H1 (cell line): ENCODE data around the gene DZIP1L. TPM values are rescaled to one million over a fixed set of nuclear protein-coding genes. Genes with fewer than 3 reads are reported as not detected.
A peak's percentile ranks its signal among the peaks of the same experiment; 100 is the strongest.

Experiments used
- CTCF ChIA-PET: fragments of 300-600 bp; sonication (Branson Sonifier 250); formaldehyde crosslinking; loops from one replicate; lab custom pipeline; 2021; ENCODE audit not compliant: partially characterized antibody; lab: Charles Lee
- POLR2A ChIA-PET: fragments of 300-600 bp; sonication (Branson Sonifier 250); formaldehyde crosslinking; loops from one replicate; lab custom pipeline; 2021; ENCODE audit warnings: inconsistent platforms; ENCODE audit not compliant: partially characterized antibody; lab: Charles Lee
- DNase-seq, 2 experiments: peaks; one replicate each; pipeline versions ENCODE4 v3.0.0 to v3.0.0-alpha.2; 2010 to 2022; ENCODE audit warnings: low spot score in 2 of 2, low read depth in 1 of 2, mixed read lengths in 1 of 2
- FAIRE-seq: peaks from 2 replicates; lab custom pipeline; 2011; peaks lifted over from hg19 to GRCh38; lab: Jason Lieb, UNC
- H2AFZ ChIP-seq: 2 replicates; pipeline ENCODE4 v1.8.1; 2012; ENCODE audit warnings: low read length, inconsistent platforms
- H2AK5ac ChIP-seq: 2 replicates; pipeline ENCODE4 v1.6.1; 2013; ENCODE audit warnings: low read depth, low read length
- H2BK120ac ChIP-seq: replicated peaks from 2 replicates; pipeline ENCODE3; 2013; ENCODE audit warnings: low read depth, low read length, inconsistent platforms
- H2BK12ac ChIP-seq: 2 replicates; pipeline ENCODE4 v1.6.1; 2013; ENCODE audit warnings: low read depth, low read length
- H2BK15ac ChIP-seq: 2 replicates; pipeline ENCODE4 v1.6.1; 2013; ENCODE audit warnings: low read length
- H2BK20ac ChIP-seq: 2 replicates; pipeline ENCODE4 v1.6.1; 2013; ENCODE audit warnings: low read length
- H2BK5ac ChIP-seq: 2 replicates; pipeline ENCODE4 v1.6.1; 2013; ENCODE audit warnings: low read depth, low read length
- H3K14ac ChIP-seq: 2 replicates; pipeline ENCODE4 v1.6.1; 2013; ENCODE audit warnings: inconsistent platforms; ENCODE audit not compliant: insufficient read length
- H3K18ac ChIP-seq: 2 replicates; pipeline ENCODE4 v1.6.1; 2013; ENCODE audit warnings: low read length; ENCODE audit errors: extremely low read depth
- H3K23ac ChIP-seq: 2 replicates; pipeline ENCODE4 v1.6.1; 2013; ENCODE audit warnings: inconsistent platforms; ENCODE audit not compliant: insufficient read length
- H3K23me2 ChIP-seq: 2 replicates; pipeline ENCODE4 v1.6.1; 2013; ENCODE audit warnings: low read depth, low read length
- H3K27ac ChIP-seq: 2 replicates; pipeline ENCODE4 v1.6.1; 2011; ENCODE audit warnings: low read depth, low read length, inconsistent platforms
- H3K27me3 ChIP-seq, 4 experiments: replicated peaks in 1 of 4; 1 replicate in 1 of 4; 2 replicates in 3 of 4; pipeline versions ENCODE4 v1.6.1 to v1.8.1; 2011 to 2013; ENCODE audit warnings: low read length in 3 of 4, mild to moderate bottlenecking in 3 of 4, inconsistent platforms in 2 of 4, mixed read lengths in 2 of 4, moderate library complexity in 1 of 4; ENCODE audit not compliant: control insufficient read depth in 3 of 4, insufficient read depth in 3 of 4; ENCODE audit errors: extremely low read depth in 1 of 4
- H3K36me3 ChIP-seq, 4 experiments: 2 replicates each; pipeline versions ENCODE4 v1.6.1 to v1.8.1; 2011 to 2013; ENCODE audit warnings: mild to moderate bottlenecking in 4 of 4, low read length in 3 of 4, moderate library complexity in 2 of 4, control low read depth in 1 of 4, inconsistent platforms in 1 of 4; ENCODE audit not compliant: insufficient read depth in 4 of 4, control insufficient read depth in 2 of 4
- H3K4ac ChIP-seq: replicated peaks from 2 replicates; pipeline ENCODE3; 2013; ENCODE audit warnings: low read length, low read depth, mixed read lengths, inconsistent platforms; ENCODE audit not compliant: insufficient read length
- H3K4me1 ChIP-seq, 4 experiments: replicated peaks in 1 of 4; 1 replicate in 1 of 4; 2 replicates in 3 of 4; pipeline versions ENCODE4 v1.6.1 to v1.8.1; 2011 to 2013; ENCODE audit warnings: low read length in 3 of 4, inconsistent platforms in 2 of 4, mixed read lengths in 1 of 4; ENCODE audit not compliant: insufficient read depth in 4 of 4, control insufficient read depth in 3 of 4
- H3K4me2 ChIP-seq, 2 experiments: 2 replicates each; pipeline versions ENCODE4 v1.6.1 to v1.8.1; 2011 to 2013; ENCODE audit warnings: low read depth in 2 of 2, low read length in 2 of 2, control low read depth in 1 of 2, inconsistent platforms in 1 of 2, mild to moderate bottlenecking in 1 of 2; ENCODE audit not compliant: insufficient read depth in 1 of 2
- H3K4me3 ChIP-seq, 4 experiments: fragments of 200-600, 300-600 bp in 1 of 4; sonication (generic), shearing (Covaris generic), sonication (Bioruptor Twin) in 1 of 4; 2 replicates each; pipeline versions ENCODE4 v1.5.1 to v1.8.1; 2011 to 2016; ENCODE audit warnings: low read length in 4 of 4, low read depth in 3 of 4, control low read depth in 2 of 4, inconsistent platforms in 2 of 4, mild to moderate bottlenecking in 2 of 4, mixed read lengths in 1 of 4, moderate library complexity in 1 of 4; ENCODE audit not compliant: insufficient read depth in 2 of 4; ENCODE audit errors: extremely low read depth in 1 of 4
- H3K56ac ChIP-seq: replicated peaks from 2 replicates; pipeline ENCODE3; 2013; ENCODE audit warnings: low read depth, mild to moderate bottlenecking, mixed read lengths, low read length, inconsistent platforms; ENCODE audit not compliant: insufficient read length
- H3K79me1 ChIP-seq: 2 replicates; pipeline ENCODE4 v1.6.1; 2013; ENCODE audit warnings: low read depth, low read length, control low read depth
- H3K79me2 ChIP-seq, 2 experiments: 2 replicates each; pipeline versions ENCODE4 v1.6.1 to v1.8.1; 2012 to 2013; ENCODE audit warnings: low read length in 2 of 2, mild to moderate bottlenecking in 2 of 2, inconsistent platforms in 1 of 2; ENCODE audit not compliant: insufficient read depth in 2 of 2, control insufficient read depth in 1 of 2
- H3K9ac ChIP-seq, 4 experiments: replicated peaks in 1 of 4; 1 replicate in 1 of 4; 2 replicates in 3 of 4; pipeline versions ENCODE4 v1.6.1 to v1.8.1; 2011 to 2013; ENCODE audit warnings: low read depth in 3 of 4, low read length in 3 of 4, control low read depth in 2 of 4, mild to moderate bottlenecking in 2 of 4, moderate library complexity in 2 of 4, inconsistent platforms in 1 of 4; ENCODE audit errors: extremely low read depth in 1 of 4
- H3K9me3 ChIP-seq, 2 experiments: 2 replicates each; pipeline versions ENCODE4 v1.6.1 to v1.8.1; 2012 to 2013; ENCODE audit warnings: mild to moderate bottlenecking in 2 of 2, moderate library complexity in 2 of 2, control low read depth in 1 of 2, inconsistent platforms in 1 of 2, low read depth in 1 of 2, low read length in 1 of 2, mixed read lengths in 1 of 2; ENCODE audit not compliant: insufficient read depth in 2 of 2
- H4K20me1 ChIP-seq, 2 experiments: replicated peaks in 1 of 2; 2 replicates each; pipeline versions ENCODE3 to v1.8.1; 2011 to 2013; ENCODE audit warnings: inconsistent platforms in 2 of 2, low read length in 2 of 2, mild to moderate bottlenecking in 1 of 2; ENCODE audit not compliant: insufficient read depth in 2 of 2, control insufficient read depth in 1 of 2
- H4K5ac ChIP-seq: 2 replicates; pipeline ENCODE4 v1.6.1; 2013; ENCODE audit warnings: low read length, low read depth, mixed read lengths, inconsistent platforms; ENCODE audit not compliant: insufficient read length
- H4K8ac ChIP-seq: 2 replicates; pipeline ENCODE4 v1.8.0; 2013; ENCODE audit warnings: mild to moderate bottlenecking, moderate library complexity, low read length, inconsistent platforms; ENCODE audit not compliant: insufficient read depth; ENCODE audit errors: extremely low read depth
- H4K91ac ChIP-seq: replicated peaks from 2 replicates; pipeline ENCODE3; 2013; ENCODE audit warnings: low read length, mixed read lengths, inconsistent platforms; ENCODE audit not compliant: insufficient read length
- BACH1 ChIP-seq: IDR thresholded peaks from 2 replicates; pipeline ENCODE4 v1.6.1; 2012; ENCODE audit warnings: low read length, improper control_type of control experiment
- BCL11A ChIP-seq, 2 experiments: IDR thresholded peaks; one replicate each; pipeline ENCODE4 v1.6.1; 2011; ENCODE audit warnings: low read depth in 2 of 2, low read length in 2 of 2, mild to moderate bottlenecking in 2 of 2
- CBX8 ChIP-seq: fragments of 300-800, 300-1000 bp; sonication (generic); IDR thresholded peaks from 2 replicates; pipeline ENCODE4 v1.7.1; 2016; ENCODE audit warnings: low read depth, low read length, borderline replicate concordance
- CEBPB ChIP-seq: IDR thresholded peaks from 2 replicates; pipeline ENCODE4 v1.6.1; 2012; ENCODE audit warnings: low read depth, low read length
- CHD2 ChIP-seq: IDR thresholded peaks from 2 replicates; pipeline ENCODE4 v1.6.1; 2012; ENCODE audit warnings: low read length, improper control_type of control experiment
- KDM4A ChIP-seq: IDR thresholded peaks from one replicate; pipeline ENCODE4 v1.7.1; 2012; ENCODE audit warnings: low read depth, mild to moderate bottlenecking, moderate library complexity, low read length, inconsistent platforms; ENCODE audit not compliant: severe bottlenecking
- KDM5A ChIP-seq: fragments of 200-600 bp; IDR thresholded peaks from 2 replicates; pipeline ENCODE4 v1.7.1; 2012; ENCODE audit warnings: mild to moderate bottlenecking, low read length, inconsistent platforms, mixed read lengths
- RFX5 ChIP-seq: IDR thresholded peaks from 2 replicates; pipeline ENCODE4 v1.6.1; 2011; ENCODE audit warnings: low read depth, low read length, improper control_type of control experiment, borderline replicate concordance
- SIRT6 ChIP-seq: IDR thresholded peaks from one replicate; pipeline ENCODE4 v1.7.1; 2012; ENCODE audit warnings: low read length, inconsistent platforms
- WGBS, 2 experiments: shearing (Covaris generic) in 1 of 2; methylation state at CpG; one replicate each; pipeline versions ENCODE4 v1.1.6 to v1.1.7; 2013 to 2015; ENCODE audit warnings: low lambda C conversion rate in 2 of 2, mixed read lengths in 2 of 2, inconsistent platforms in 1 of 2, low coverage in 1 of 2, missing lambda C conversion rate in 1 of 2; ENCODE audit not compliant: insufficient replicate concordance in 2 of 2, insufficient coverage in 1 of 2, insufficient read length in 1 of 2; ENCODE audit errors: extremely low coverage in 1 of 2, missing lambda C conversion rate in 1 of 2; 5-methylcytosine and 5-hydroxymethylcytosine counted together
- long read RNA-seq, 2 experiments: library from RNA in 1 of 2; library from capped mRNA in 1 of 2; stranded (forward); transcript quantifications; one replicate each; pipeline ENCODE4 v2.0.0, GENCODE V29; 2021; ENCODE audit warnings: inconsistent platforms in 1 of 2
- polyA minus RNA-seq, 3 experiments: library from RNA; depleted of rRNA, polyadenylated mRNA; stranded (reverse); fragments of >200 nt; gene quantifications; 1 replicate in 2 of 3; 2 replicates in 1 of 3; pipeline ENCODE4 v1.2.3, GENCODE V29; 2011
- polyA plus RNA-seq, 7 experiments: library from polyadenylated mRNA; depleted of rRNA in 3 of 7; stranded (reverse) in 5 of 7; unstranded in 2 of 7; fragments of >200 nt in 5 of 7; fragments of 200-250 nt in 2 of 7; gene quantifications; 1 replicate in 5 of 7; 2 replicates in 1 of 7; 4 replicates in 1 of 7; pipeline versions ENCODE4 v1.2.1 to v1.2.3, GENCODE V29; 2011 to 2013; ENCODE audit warnings: missing spikeins in 2 of 7, mixed read lengths in 2 of 7
- total RNA-seq: library from RNA; stranded (reverse); fragmentation: NEBNext Ultra II Directional; extraction: Animal tissue kit (Norgen Biotek cat#: 25700); gene quantifications from 2 replicates; pipeline ENCODE4 v1.2.1, GENCODE V29; 2021

Gene DZIP1L
- total RNA-seq (6.9 and 8.3 TPM in 2 replicates), polyA plus RNA-seq (2011; rRNA removed) (6.5 and 9.0 TPM in 2 replicates), polyA minus RNA-seq (2011; rRNA and poly(A)+ RNA removed) (10.0 and 17.4 TPM in 2 replicates)
- 8.3 TPM for polyA plus RNA-seq (2011; cell fraction: cytosol; rRNA removed)
- polyA plus RNA-seq (2011; cell fraction: nucleus; rRNA removed): 34.7 TPM
- polyA plus RNA-seq (2012, experiment 1 of 2): 5.7 to 6.5 TPM (median 6.2 TPM) in 4 replicates
- polyA plus RNA-seq (2012, experiment 2 of 2): 2.5 TPM
- polyA plus RNA-seq (2013, experiment 1 of 2): 5.4 TPM
- 3.9 TPM for polyA plus RNA-seq (2013, experiment 2 of 2)
- polyA minus RNA-seq (2011; cell fraction: cytosol; rRNA and poly(A)+ RNA removed): 11.2 TPM
- polyA minus RNA-seq (2011; cell fraction: nucleus; rRNA and poly(A)+ RNA removed): 40.5 TPM
- long read RNA-seq, experiment 1: 0 reads
- long read RNA-seq, experiment 2, partial matches to known transcripts: 0 of 1 reads
- long read RNA-seq, experiment 2, other reads (novel, unspliced or antisense): 1 of 1 reads

GRCh38 chr3:138114988-138115971 lies at the start of gene DZIP1L:
TSS of gene DZIP1L (minus strand) at chr3:138115608. CDS start at chr3:138103971, 11,637 bp downstream.
- ChIA-PET CTCF (interaction anchor here (0.6 to 8.2 kb wide), 15 partner anchors 9 to 221 kb away, joined by 3 to 232 read pairs (median 4); no protein-coding TSS in a partner anchor), POLR2A (interaction anchor here (0.7 to 2.5 kb wide), 11 partner anchors 10 to 73 kb away, joined by 3 to 11 read pairs (median 3); partner anchors contain the start of gene A4GNT)
- Histone ChIP-seq H3K18ac (peak within 1 kb of the TSS; percentile 85), H3K9me3 (no peaks in the 10 kb centered on the region), H4K20me1 (peaks cover 0 to 1% of the 10 kb centered on the region in 2 experiments), H2AFZ (peak within 1 kb of the TSS; percentile 70), H2BK120ac (peak within 1 kb of the TSS; percentile 24), H3K4ac (peak within 1 kb of the TSS; percentile 87), H3K36me3 (no peaks in the 10 kb centered on the region), H2AK5ac (no peak within 1 kb of the TSS), H4K91ac (peak within 1 kb of the TSS; percentile 91), H3K4me1 (peaks cover 2 to 13% (median 8%) of the 10 kb centered on the region in 4 experiments; a peak in 6 of 7 replicates), H3K79me2 (peaks cover 0 to 8% of the 10 kb centered on the region in 2 experiments; a peak in 2 of 4 replicates), H3K27ac (peak within 1 kb of the TSS; percentile 34; the same call in 1 of the 2 replicates), H4K8ac (peak within 1 kb of the TSS; percentile 96), H3K9ac (peak within 1 kb of the TSS; percentile 74 to 83 (median 79)), H2BK15ac (peak within 1 kb of the TSS; percentile 50; the same call in 1 of the 2 replicates), H3K4me3 (peak within 1 kb of the TSS; percentile 77 to 86 (median 79)), H2BK5ac (peak within 1 kb of the TSS; percentile 91; the same call in 1 of the 2 replicates), H3K14ac (no peak within 1 kb of the TSS), H3K23me2 (peaks cover 10% of the 10 kb centered on the region), H3K23ac (no peak within 1 kb of the TSS), H3K27me3 (no peaks in the 10 kb centered on the region), H2BK20ac (no peak within 1 kb of the TSS), H3K79me1 (peaks cover 2% of the 10 kb centered on the region; the same call in 1 of the 2 replicates), H4K5ac (peak within 1 kb of the TSS; percentile 90), H3K4me2 (peak within 1 kb of the TSS; percentile 84), H2BK12ac (no peak within 1 kb of the TSS), H3K56ac (peak within 1 kb of the TSS; percentile 66)
- DNase-seq: peak in 1 of 2 experiments; percentile 84
- FAIRE-seq: no peak
- 1% methylated on average over 66 of the region's 86 CpGs; no CpG with 5 or more reads in 1 of the 2 experiments for WGBS, 2 experiments
- no peak for TF ChIP-seq SIRT6
- no peak for TF ChIP-seq CHD2
- no peak for TF ChIP-seq KDM5A
- peak; percentile 8; the same call in 1 of the 2 replicates for TF ChIP-seq BACH1
- no peak for TF ChIP-seq CEBPB
- TF ChIP-seq KDM4A: peak; percentile 86
- no peak for TF ChIP-seq CBX8
- no peak for TF ChIP-seq RFX5
- TF ChIP-seq BCL11A (IDR thresholded peaks at IDR 0.05; ENCODE audit: low read depth in 2 of 2, low read length in 2 of 2): no peak
